GM12878 (cell line): ENCODE data around the gene ISM1.

ENCODE experiments used
- BACH1 ChIP-seq: fragments of 450-650 bp; IDR thresholded peaks from 2 replicates; pipeline ENCODE4 v1.6.1; 2017; ENCODE audit warnings: mild to moderate bottlenecking, borderline replicate concordance
- CBX5 ChIP-seq: sonication (generic); IDR thresholded peaks from 2 replicates; pipeline ENCODE4 v1.6.1; 2016; ENCODE audit warnings: low read depth, moderate library complexity, mild to moderate bottlenecking, inconsistent platforms
- CEBPB ChIP-seq, 2 experiments: fragments of 150-350 bp in 1 of 2; IDR thresholded peaks; 2 replicates each; pipeline ENCODE4 v1.6.1; 2012 to 2014; ENCODE audit warnings: low read depth in 2 of 2, low read length in 2 of 2, borderline replicate concordance in 1 of 2, inconsistent platforms in 1 of 2
- CHD2 ChIP-seq: IDR thresholded peaks from 2 replicates; pipeline ENCODE4 v1.6.1; 2011; ENCODE audit warnings: low read depth, low read length, improper control_type of control experiment, borderline replicate concordance
- CTCF ChIP-seq, 3 experiments: IDR thresholded peaks in 2 of 3; conservative IDR thresholded peaks in 1 of 3; 2 replicates each; pipeline ENCODE4 v1.5.1; 2011; ENCODE audit warnings: low read depth in 3 of 3, low read length in 3 of 3, mild to moderate bottlenecking in 3 of 3, control low read depth in 2 of 3, moderate library complexity in 2 of 3, inconsistent platforms in 1 of 3, mixed read lengths in 1 of 3; ENCODE audit not compliant: control insufficient read depth in 2 of 3, insufficient read depth in 1 of 3; ENCODE audit errors: extremely low read depth in 1 of 3
- EP300 ChIP-seq, 2 experiments: fragments of 150-350 bp in 1 of 2; IDR thresholded peaks; 2 replicates each; pipeline ENCODE4 v1.6.1; 2011 to 2012; ENCODE audit warnings: low read depth in 2 of 2, low read length in 2 of 2, borderline replicate concordance in 1 of 2, improper control_type of control experiment in 1 of 2, inconsistent platforms in 1 of 2; ENCODE audit not compliant: control insufficient read depth in 1 of 2
- ETV6 ChIP-seq, 2 experiments: fragments of 450-650 bp in 1 of 2; IDR thresholded peaks in 1 of 2; conservative IDR thresholded peaks in 1 of 2; 2 replicates each; pipeline ENCODE4 v1.6.1; 2014; ENCODE audit warnings: antibody characterized with exemption in 1 of 2, borderline replicate concordance in 1 of 2, low read depth in 1 of 2, mild to moderate bottlenecking in 1 of 2, moderate library complexity in 1 of 2
- EZH2 ChIP-seq: IDR thresholded peaks from 2 replicates; pipeline ENCODE4 v1.6.1; 2012; ENCODE audit warnings: low read depth, mild to moderate bottlenecking, control low read depth, inconsistent platforms, low read length, borderline replicate concordance; ENCODE audit not compliant: control insufficient read depth
- POLR2A ChIP-seq: IDR thresholded peaks from 2 replicates; pipeline ENCODE4 v1.6.1; 2011; ENCODE audit warnings: low read depth, mild to moderate bottlenecking, low read length
- POLR2AphosphoS5 ChIP-seq: IDR thresholded peaks from 2 replicates; pipeline ENCODE4 v1.6.1; 2011; ENCODE audit warnings: mild to moderate bottlenecking, low read length, inconsistent platforms
- SMC3 ChIP-seq: IDR thresholded peaks from 2 replicates; pipeline ENCODE4 v1.6.1; 2011; ENCODE audit warnings: low read length, improper control_type of control experiment, borderline replicate concordance
- TF ChIP-seq, protein P1 (sequence below): IDR thresholded peaks from 2 replicates; pipeline ENCODE4 v1.6.1; 2012; ENCODE audit warnings: low read depth, low read length, improper control_type of control experiment

DNA sequence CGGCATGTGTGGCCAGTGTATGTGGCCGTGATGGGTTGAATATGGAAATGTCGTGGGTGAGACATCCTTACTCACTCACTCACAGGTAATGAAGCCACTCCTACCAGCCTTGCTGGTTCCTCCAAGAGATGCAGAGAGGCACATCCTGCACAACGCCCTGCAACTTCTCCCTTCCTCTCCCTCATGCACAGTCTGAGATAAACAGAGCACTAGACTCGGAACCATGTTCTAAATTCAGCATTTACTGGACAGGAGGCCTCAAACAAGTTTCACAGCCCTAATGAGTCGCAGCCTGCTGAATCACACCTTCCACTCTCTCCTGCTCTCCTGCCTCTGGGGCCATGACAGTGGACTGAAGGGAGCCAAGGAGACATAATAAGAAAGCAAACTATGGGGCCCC is 91.2 kb downstream of the ISM1 start:
- TF ChIP-seq SMC3, result no peak
- no peak for TF ChIP-seq POLR2AphosphoS5
- no peak for TF ChIP-seq CTCF (IDR thresholded peaks at IDR 0.05 in 2 of 3, conservative IDR thresholded peaks at IDR 0.05 in 1 of 3; ENCODE audit: control insufficient read depth in 2 of 3, extremely low read depth in 1 of 3, insufficient read depth in 1 of 3, low read depth in 3 of 3, low read length in 3 of 3)
- TF ChIP-seq EP300 (IDR thresholded peaks at IDR 0.05; ENCODE audit: borderline replicate concordance in 1 of 2, control insufficient read depth in 1 of 2, low read depth in 2 of 2, low read length in 2 of 2), result no peak
- TF ChIP-seq BACH1, result no peak
- TF ChIP-seq CHD2, result no peak
- TF ChIP-seq POLR2A, result no peak
- TF ChIP-seq, protein P1, sequence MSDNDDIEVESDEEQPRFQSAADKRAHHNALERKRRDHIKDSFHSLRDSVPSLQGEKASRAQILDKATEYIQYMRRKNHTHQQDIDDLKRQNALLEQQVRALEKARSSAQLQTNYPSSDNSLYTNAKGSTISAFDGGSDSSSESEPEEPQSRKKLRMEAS, result no peak
- TF ChIP-seq CEBPB (IDR thresholded peaks at IDR 0.05; ENCODE audit: borderline replicate concordance in 1 of 2, low read depth in 2 of 2, low read length in 2 of 2), result no peak
- TF ChIP-seq EZH2, result no peak
- TF ChIP-seq CBX5, result no peak
- TF ChIP-seq ETV6 (conservative IDR thresholded peaks at IDR 0.05 in 1 of 2, IDR thresholded peaks at IDR 0.05 in 1 of 2; ENCODE audit: borderline replicate concordance in 1 of 2, low read depth in 1 of 2), result no peak
